NCI-H128 (cell line): Measurements from ENCODE around the gene EHD3.

ENCODE experiments used
- DNase-seq: peaks from one replicate; lab custom pipeline; 2025; ENCODE audit not compliant: unreplicated experiment; lab: John Stamatoyannopoulos, UW

EHD3 gene

DNA sequence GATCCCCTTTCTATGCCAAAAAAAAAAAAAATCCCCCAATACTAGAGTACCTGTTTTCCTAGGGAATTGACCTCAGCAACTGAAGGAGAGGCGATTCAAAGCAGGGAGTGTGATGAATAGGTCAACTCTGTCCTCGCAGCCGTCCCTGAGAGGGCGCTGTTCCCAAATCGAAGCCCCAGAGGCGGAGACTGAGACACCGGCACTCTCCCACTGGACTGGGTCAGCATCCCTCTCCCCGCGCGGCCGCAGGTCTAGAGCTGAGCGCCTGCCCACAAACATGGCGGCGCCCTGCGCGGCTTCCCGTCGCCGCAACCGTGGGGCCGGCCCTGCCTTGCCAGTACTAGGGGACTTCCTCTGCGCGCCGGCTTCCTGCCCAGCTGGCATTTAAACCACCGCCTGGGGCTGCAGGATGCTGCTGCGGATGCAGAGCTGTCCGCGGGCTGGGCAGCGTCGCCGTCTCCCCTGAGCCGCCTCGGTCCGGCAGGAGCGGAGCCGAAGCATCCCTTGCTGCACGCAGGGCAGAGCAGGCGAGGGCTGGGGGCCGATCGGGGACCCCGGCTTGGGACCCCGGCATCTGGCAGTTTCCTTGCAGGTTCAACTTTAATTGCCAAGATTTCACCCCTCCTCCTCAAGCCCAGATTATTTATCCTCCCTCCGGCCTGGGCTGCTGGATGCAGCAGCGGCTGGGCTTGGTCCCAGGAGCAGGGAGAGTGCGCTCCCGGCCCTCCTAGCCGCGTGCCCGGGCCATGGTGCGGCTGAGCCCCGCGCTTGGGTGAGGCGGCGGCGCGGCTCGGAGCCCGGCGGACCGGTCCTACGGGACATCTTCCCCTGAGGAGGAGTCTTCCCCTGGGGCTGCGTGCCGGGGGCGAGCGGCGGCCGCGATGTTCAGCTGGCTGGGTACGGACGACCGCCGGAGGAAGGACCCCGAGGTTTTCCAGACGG lies at the start of gene EHD3:
Gene EHD3 (plus strand): TSS at position 412 of the 942 bp plus-strand sequence. CDS start 470 bp downstream, at position 882.
- DNase-seq, result peak; percentile 59

DNA sequence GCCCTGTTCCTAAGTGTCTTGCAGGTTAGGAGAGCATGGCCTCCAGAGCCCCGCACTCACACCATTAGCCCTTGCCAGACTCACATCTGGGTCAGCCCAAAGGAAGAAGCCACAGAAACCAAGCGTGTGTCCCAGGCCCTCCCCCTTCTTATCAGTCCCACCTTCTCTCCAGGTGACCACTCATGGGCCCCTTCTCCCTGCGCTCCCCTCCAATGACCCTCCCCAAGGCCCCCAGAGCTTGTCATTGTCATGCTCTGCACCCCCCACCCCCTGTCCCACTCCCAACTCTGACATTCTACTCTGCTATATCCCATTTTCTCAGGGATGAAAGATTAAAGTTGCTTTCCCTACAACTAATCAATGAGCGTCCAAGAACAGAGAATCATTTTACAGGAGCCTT lies 46.8 kb upstream of the EHD3 start:
- DNase-seq, result no peak

DNA sequence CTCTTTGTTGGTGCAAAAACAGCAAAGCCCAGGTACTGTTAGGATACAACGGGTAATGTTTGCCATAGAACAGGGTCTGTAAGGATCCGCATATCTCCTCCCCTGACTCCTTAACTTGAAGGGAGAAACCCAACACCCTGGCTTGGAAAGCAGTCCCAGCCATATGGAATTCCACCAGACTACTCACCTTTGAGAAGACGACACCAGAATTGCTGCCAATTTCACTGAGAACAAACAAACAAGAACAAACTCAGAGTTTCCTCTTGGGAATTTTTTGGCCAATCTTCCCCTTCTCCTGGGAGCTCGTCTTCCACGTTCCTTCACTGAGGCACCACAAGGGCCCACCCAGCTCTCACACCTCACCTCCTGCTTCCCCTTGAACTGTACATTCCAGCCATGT lies 45.8 kb upstream of the EHD3 start:
- no peak for DNase-seq

DNA sequence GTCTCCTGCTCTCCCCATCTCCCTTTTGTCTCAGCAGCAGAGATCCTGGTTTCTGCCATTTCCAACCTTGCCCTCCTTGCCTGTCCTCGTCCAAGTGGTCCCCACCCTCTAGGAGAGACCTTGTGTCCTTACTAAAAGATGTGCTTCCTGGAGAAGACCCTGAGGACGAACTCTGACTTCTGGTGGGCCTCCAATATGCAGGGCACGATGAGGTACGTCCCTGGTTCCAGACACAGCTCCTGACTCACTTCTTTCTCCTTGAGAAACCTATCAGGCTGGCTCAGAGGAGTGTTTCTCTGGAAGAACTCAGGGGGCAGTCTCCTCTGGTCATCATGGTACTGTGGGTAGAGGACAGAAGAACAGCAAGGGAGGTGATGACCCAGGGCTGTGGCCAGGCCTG lies 44.8 kb upstream of the EHD3 start:
- DNase-seq, result no peak

DNA sequence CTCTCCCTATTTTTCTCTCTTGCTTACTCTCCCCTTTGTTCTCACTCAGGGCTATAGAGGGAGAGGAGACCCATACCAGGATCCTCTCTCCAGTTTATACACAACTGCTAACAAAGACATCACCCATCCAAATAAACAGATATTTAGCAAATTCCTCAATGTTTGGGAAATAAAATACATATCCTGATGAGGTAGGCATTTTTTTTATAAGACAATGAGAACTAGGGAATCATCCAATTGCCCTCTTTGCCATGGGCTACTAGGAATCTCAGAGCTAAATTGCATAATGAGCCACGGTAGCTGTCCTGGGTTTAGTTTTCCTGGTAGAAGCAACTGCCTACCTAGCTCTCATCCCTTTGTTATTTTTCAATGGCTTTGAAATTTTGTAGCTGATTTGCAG lies 43.8 kb upstream of the EHD3 start:
- no peak for DNase-seq

DNA sequence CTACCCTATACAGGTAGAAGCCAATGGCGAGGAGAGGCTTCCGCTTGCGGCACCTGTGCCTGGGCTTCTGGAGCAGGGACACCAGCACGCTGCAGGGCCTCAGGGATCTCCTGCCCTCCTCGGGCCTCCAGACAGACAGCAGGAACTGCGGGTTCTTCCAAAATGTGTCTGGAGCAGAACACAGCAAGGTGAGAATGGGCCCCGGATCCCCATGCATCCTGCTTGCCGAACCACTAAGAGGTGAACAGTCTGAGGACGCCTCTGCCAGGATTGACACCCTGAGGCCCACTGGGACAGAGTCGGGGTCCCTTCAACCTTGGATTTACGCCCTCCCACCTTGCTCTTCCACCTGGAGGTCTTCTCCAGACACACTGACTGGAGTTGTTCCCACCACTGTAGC lies 42.0 kb upstream of the EHD3 start:
- DNase-seq, result no peak

DNA sequence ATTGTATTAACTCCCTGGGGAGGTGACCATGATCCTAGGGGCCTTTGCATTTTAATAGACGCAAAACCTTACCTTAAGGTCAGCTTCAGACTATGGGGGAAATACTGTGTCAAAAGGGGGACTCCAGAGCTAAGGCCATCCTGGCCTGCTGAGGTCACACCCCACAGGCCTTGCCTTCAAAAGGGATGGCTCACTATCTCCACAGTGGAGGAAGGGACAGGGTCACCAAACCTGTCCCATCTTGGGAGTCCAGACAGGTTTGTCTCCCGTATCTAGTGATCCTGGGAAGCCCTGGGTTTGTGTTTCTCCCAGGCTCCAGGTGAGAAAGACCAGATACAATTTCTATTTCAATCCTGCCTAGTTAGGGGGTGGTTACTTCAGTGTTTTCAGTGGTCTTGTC lies 41.6 kb upstream of the EHD3 start:
- DNase-seq, result no peak

DNA sequence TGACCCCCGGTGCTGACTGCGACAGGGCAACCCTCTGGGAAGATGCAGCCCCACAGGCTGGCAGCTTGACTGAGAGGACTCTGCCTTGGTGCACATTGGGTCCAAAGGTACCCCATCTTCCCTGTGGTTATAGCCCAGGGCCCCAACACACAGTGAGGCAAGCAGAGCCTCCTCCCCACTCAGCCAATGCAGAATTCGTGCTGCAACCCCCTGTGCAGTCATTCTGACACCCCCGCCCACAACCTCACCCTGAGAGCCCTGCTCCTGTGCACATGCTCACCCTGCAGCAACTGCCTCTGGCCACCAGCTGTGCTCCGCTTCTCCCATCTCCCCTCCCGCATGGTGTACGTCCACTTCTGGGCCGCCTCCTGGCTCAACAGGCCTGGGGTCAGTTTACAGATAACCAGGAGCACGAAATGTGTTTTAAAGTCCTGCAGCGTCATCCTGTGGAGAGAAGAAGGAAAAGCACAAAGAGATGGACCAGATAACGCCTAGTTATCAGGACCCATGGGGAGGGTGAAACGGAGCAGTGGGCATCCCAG lies 41.0 kb upstream of the EHD3 start:
- DNase-seq, result no peak

DNA sequence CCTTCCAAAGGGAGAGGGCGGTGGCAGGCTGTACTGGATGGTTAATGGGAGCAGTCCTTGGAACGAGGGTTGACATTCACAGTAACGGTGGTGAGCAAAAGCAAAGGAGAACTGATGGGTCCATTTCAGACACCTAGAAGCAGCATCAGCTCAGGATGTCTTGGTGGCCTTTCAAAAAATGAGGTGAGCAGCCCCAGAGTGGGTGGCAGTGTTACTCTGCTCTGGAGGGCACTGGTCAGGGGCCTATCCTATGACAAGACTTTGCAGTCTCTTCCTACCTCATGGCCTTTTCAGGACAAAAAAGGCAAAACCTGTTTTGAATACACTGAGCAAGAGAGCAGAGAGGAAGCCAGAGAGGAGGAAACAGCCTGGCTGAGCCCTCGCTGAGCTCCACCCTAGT lies 40.1 kb upstream of the EHD3 start:
- no peak for DNase-seq

DNA sequence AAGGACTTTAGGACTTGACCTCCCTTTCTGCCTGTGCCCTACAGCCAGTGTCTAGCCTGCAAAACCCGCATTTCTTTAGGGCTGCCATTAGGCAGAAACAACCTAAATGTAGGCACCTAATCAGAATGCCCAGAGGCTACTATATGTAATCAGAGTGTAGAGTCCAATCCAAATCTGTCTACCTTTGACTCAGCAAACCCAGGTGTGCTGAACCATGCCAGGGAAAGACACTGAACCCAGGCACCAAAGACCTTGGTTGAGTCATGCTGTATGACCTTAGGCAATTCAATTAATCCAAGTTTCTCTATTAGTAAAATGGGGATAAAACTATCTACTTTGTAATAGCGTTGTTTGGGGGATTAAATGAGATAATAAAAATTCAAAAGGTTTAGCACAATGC lies 37.3 kb upstream of the EHD3 start:
- DNase-seq, result no peak

DNA sequence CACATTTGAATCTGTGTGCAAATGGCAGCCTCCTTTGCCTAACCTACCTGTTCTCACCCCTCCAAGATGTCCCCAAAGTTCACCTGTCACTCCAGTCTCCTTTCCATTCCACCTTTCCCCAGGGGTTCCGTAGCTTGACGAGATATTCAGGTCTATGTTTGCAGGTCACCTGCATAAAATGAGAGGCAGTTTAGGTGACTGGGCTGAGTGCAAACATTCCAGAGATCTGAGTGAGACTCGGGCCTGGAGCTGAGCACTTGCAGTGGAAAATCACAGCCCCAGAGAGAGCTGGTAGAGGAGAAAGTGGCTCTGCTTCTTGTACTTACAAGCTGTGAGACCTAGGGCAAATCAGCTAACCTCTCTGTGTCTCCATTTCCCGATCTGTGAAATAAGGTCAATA lies 36.8 kb upstream of the EHD3 start:
- no peak for DNase-seq

DNA sequence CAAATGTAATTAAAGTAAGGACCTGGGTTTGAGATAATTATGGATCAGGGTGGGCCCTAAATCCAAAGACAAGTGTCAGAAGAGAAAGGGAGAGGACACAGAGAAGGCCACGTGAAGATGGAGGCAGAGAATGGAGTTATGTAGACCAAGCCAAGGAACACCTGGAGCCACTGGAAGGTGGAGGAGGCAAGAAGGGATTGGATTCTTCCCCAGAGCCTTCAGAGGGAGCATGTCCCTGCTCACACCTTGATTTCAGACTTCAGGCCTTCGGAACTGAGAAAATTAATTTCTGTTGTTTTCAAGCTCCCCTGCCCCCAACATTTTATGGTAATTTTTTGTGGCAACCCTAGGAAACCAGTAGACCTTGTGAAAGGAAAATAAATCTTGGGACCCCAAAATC lies 36.3 kb upstream of the EHD3 start:
- DNase-seq, result no peak

DNA sequence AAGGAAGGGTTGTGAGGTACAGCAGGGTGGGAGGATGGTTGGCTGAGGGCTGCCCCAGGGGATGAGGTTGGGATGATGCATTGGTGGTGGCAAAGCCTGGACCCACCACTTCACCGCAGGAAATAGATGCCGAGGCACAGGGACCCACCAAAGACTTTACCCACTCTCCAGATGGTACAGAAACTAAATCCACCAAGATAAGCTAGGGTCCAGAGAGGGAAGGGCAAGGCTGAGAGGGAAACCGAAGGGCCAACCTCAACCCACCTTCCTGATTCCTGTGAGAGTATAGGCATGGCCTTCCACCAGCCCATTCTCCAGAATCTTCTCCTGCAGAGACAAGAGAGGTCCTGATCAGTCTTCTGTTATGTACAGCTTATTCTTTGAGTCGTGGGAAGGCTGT lies 34.7 kb upstream of the EHD3 start:
- DNase-seq, result no peak

DNA sequence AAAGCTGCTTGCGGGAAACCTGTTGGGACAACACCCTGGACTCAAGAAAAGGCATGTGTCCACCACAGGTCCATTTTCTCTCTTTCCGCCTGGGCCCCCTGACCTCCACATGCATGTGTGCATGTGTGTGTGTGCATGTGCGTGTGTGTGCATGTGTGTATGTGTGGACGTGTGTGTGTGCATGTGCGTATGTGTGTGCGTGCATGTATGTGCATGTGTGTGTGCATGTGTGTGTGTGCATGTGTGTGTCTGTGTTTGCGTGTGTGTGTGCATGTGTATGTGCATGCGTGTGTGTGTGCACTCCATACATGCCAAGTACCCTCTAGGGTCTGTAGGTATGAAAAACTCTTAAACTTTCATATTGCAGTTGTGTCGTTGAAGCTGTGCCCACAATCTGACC lies 33.0 kb upstream of the EHD3 start:
- no peak for DNase-seq

DNA sequence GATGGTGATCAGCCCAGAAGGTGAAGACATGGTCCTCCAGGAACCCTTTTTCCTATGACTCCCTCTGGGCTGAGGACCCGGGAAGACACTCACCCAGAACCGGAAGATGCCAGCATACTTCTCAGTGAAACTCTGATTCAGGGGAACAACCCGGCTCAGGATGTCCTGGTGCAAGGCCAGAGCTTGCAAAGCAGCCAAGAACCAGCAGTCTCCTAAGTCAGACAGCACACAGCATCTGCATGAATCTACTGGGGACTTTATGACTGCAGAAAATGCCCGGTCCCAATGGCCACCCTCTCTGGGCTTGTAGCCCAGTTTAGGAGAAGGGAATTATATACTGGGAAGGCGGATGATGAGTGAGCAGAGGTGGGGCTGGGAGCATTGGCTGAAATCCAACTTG lies 31.9 kb upstream of the EHD3 start:
- DNase-seq, result no peak

DNA sequence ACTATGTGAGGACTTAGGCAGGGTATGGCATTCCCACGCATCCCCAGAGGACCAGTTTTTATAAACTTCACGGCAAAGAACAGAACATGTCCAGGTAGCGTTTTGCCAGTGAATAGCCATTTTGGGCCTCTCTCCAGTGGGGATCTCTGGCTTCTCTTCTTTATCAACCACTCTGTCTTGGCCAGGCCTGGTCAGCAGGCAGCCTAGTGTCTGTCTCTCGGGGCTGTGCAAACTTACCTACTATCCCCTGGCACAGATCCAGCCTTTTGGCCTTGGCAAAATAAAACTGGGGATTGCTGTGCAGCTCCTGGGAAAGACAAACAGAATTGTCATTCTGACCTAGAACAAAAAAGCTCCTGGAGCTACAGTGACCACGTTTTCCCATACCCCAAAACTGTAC lies 31.1 kb upstream of the EHD3 start:
- no peak for DNase-seq

DNA sequence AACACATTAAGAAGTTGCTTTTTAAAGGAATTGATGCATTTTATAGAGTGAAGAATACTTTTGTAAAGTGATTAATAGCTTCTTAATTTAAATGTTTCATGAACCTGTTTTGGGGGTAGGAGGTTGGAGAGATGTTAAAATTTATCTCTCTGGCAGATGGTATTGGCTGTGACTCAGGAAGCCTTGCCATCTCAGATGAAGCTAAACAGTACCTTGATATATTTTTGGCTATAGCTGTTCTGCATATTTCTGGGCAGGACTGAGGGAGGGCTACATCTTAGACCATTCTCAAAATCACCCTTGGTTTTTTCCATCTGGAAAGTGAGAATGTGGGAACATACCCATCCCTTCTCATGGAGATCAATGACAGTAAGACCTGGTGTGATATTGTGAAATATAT lies 30.0 kb upstream of the EHD3 start:
- no peak for DNase-seq

DNA sequence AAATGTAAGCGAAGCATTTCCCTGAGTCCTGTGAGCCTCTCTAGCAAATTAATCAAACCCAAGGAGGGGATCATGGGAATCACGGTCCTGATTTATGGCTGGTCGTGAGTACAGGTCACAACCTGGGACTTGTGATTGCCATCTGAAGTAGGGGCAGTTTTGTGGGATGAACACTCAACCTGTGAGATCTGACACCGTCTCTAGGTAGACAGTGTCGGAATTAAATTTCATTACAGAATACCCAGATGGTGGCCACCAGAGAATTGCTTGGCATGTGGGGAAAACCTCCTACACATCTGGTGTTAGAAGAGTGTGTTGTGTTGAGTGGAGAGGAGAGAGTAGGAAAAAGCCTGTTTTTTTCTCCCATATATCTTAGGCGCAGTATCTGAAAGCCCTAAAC lies 29.2 kb upstream of the EHD3 start:
- DNase-seq, result no peak

DNA sequence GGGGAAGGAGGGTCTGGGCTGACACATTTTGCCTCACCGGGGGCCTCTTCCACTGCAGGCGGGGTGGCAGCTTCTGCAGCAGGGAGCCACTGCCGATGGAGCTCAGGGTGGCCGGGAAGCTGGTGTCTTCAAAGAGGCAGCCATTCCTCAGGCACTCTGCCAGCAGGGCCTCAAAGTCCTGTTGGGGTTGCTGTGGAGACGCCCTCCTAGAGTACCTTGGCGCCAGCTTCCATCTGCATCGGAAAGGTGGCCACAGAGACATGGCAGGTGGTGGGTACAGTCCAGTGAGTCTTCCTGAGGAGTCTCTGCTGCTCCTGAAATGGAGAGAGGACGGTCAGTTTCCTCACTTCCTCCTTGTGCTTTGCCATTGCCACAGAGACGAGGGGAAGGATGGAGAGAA lies 28.8 kb upstream of the EHD3 start:
- DNase-seq, result no peak

DNA sequence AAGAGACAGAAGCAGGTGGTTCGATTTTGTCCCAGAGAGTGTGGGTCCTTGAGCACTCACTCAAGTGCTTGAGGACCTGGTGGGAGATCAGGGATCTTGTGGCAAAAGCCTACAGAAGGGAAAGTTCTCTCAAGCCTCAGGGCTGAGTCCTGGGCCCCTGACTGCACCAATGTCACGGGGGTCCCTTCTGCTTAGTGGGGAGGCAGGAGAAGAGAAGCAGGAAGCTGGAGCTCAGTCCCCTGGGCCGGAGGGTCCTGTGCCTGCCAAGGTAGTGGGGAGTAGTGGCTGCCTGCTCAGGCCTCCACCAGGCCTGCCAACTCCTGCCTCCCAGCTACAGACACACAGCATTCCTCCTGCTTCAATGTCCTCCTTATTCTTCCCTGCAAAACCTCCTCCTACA lies 28.3 kb upstream of the EHD3 start:
- no peak for DNase-seq

DNA sequence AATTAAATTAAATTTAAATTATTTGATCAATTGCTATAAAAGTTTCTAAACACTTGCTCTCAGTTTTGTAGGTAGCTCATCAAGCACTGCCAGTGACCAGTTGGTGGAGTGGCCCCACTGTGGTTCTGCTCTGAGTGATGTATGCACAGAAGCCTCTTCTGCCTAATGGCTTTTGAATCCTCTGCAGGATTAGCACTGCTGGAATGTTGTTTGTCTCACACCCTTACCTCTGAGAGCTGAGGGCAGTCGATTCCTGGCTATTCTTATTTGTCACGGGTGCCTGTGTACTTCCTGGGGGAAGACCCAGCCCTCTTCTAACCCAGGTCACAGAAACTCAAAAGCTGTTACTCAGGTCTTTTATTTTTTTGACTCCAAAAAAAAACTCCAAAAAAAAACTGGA lies 26.2 kb upstream of the EHD3 start:
- DNase-seq, result no peak

DNA sequence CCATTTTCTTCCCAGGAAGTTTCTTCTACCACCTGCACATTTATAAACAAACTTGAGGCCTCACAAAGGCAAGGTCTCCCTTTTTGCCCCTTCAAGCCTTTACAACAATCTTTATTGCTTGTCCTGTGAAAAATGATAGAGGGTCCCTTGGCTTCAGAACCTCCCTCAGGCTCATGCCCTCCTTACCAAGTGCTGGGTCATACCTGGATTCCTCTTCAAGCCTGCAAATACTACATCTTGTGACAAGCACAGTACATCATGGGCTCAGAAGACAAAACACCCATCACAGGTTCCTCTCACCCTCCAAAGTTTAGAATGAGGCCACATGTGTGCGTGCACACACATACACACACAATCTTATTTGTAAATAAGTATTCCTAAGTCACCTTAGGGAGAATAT lies 25.7 kb upstream of the EHD3 start:
- no peak for DNase-seq
